GM12872 (cell line): Measurements from ENCODE around the gene SLC25A24.

Experiments used
- TF ChIP-seq, protein P1 (sequence below): IDR thresholded peaks from 3 replicates; pipeline ENCODE4 v1.5.1; 2011; ENCODE audit warnings: low read depth, mild to moderate bottlenecking, low read length, moderate library complexity; ENCODE audit not compliant: insufficient read depth

The SLC25A24 gene

DNA sequence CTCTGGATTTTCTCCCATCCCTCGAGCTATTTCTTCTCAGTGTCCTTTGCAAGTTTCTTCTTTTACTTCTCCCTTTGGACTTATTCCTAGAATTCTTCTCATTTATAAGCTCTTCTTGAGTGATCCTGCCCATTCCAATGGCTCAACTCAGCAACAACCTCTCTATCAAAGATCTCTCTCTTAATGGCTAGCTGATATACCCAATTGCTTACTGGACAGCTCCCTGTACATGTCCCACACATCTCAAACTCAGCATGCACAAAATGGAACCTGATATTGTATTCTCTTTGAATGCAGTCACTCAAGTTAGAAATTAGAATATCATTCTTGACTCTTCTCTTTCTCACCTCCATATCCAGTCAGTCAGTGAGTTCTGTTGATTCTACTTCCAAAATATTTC, 48.6 kb downstream of the SLC25A24 start:
- TF ChIP-seq, protein P1, sequence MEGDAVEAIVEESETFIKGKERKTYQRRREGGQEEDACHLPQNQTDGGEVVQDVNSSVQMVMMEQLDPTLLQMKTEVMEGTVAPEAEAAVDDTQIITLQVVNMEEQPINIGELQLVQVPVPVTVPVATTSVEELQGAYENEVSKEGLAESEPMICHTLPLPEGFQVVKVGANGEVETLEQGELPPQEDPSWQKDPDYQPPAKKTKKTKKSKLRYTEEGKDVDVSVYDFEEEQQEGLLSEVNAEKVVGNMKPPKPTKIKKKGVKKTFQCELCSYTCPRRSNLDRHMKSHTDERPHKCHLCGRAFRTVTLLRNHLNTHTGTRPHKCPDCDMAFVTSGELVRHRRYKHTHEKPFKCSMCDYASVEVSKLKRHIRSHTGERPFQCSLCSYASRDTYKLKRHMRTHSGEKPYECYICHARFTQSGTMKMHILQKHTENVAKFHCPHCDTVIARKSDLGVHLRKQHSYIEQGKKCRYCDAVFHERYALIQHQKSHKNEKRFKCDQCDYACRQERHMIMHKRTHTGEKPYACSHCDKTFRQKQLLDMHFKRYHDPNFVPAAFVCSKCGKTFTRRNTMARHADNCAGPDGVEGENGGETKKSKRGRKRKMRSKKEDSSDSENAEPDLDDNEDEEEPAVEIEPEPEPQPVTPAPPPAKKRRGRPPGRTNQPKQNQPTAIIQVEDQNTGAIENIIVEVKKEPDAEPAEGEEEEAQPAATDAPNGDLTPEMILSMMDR, result no peak

DNA sequence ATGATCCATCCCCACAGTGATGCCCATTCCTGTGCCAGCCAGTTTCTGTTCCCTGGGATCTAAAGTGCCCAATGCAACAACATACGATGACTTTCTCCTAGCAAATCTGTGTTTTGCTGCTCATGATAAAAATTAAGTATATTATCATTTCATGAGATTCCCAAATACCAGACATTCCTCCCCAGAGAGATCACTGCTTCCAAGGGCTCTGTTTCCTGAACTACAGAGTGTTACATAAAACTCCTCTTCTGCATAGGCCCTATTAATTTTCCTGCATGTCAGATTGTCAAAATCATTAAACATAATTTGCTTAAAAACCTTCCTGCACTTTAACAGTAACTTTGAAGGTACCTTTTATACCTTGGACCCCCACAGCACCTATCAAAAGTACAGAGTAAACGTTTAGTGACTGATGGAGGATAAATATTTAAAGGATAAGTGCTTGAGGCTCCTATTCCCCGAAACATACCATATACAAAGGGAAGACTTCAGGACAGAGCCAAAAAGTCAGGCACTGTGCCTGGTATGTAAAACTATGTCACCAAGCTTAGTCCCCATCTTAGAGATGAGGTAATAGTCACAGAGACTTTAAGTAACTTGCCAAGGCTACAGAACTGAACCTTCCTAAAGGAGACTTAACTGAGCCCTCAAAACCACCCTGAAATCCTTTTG, 50.2 kb downstream of the SLC25A24 start:
- TF ChIP-seq, protein P1, result no peak

DNA sequence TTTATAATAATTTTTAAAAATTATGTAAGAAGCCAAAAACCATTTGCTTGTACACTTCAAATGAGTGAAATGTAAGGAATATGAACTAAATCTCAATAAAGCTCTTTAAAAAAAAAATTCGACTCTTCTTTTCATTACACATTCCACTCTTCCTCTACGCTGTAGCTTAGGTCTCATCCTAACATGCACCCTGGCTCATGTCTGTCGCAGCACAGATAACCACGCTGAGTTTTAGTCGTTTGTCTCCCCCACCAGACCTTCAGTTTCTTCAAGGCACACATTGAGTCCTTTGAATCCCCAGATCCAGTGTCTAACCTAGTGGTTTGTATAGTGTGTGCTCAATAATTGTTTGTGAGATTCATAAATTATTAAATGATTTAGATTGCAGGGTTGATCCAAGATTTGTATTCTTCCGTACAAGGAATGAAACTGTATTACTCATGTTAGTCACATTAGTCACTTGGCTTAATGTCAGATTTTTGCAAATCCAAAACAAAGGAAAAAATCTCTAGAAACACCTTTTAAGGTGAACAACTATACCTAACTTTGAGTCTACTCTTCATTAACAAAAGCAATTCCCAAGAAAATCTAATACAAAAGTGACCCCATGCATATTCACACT, 57.3 kb downstream of the SLC25A24 start:
- TF ChIP-seq, protein P1, result no peak

DNA sequence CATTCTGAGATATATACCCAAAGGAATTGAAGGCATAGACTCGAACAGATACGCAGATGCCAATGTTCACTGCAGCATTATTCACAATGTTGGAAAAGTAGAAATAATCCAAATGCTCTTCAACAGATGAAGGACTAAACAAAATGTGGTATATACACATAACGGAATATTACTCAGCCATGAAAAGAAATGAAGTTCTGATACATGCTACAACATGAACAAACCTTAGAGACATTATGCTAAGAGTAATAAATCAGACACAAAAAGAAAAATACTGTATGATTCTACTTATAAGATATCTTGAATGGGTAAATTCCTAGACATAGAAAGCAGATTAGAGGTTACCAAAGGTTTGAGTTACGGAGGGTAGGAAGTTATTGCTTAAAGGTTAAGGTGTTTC, 57.9 kb downstream of the SLC25A24 start:
- TF ChIP-seq, protein P1, result no peak

DNA sequence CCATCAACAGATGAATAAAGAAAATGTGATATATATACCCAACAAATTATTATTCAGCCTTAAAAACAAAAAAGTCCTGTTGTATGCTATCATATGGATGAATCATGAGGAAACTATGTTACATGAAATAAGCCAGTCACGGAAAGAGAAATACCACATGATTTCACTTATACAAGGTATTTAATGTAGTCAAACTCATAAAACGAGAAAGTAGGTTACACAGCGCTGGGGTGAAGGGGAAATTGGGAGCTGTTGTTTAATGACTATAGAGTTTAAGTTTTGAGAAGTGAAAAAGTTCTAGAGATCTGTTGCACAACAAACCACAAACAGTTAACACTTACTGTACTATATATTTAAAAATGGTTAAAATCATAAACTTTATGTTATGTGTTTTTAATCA, 58.5 kb downstream of the SLC25A24 start:
- TF ChIP-seq, protein P1, result no peak

DNA sequence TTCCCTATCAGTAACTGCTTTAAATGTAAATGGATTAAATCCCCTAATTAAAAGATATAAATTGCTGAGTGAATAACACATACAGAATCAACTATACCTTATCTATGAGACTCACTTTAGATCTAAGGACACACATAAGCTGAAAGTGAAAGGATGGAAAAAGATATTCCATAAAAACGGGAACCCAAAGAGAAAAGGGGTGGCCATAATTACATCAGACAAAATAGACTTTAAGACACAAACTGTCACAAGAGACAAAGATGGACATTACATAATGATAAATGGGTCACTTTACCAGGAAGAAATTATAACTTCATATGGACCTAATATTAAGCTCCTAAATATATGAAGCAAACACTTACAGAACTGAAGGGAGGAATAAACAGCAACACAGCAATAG, 59.2 kb downstream of the SLC25A24 start:
- TF ChIP-seq, protein P1, result no peak

DNA sequence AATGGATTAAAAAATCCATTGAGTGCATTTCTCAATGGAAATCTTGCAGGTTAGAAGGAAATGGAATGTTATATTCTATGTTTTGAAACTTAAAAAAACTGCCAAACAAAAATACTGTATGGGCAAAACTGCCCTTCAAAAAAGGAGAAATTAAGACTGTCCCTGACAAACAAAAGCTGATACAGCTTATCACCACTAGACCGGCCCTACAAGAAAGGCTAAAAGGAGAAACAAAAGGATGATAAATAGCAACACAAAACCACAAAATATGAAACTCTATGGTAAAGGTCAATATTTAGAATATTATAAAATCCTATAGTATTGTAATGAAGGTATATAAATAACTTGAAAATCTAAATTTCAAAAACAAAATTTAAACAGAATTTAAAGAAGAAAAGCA, 60.0 kb downstream of the SLC25A24 start:
- TF ChIP-seq, protein P1, result no peak
